ENCODE measurements around the gene PAIP2.

The PAIP2 gene

DNA sequence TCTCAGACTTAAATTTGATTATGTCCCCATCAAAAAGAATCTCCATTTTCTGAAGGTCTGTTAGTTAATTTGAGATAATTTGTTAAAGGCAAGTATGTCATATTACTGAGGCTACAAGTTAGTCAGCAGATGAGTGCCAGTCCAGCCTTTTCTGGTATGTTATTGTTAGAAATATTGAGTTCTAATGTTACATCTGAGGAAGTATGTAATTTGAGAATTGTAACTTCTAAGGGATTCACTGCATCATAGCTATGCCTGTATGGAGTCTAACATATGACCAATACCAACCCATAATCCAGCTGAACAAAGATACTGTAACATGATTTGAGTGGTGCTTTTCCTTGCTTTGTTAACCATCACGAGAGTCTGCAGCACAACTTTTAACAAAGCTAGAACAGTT, 27.5 kb downstream of the PAIP2 start:
- TF ChIP-seq, protein P1, sequence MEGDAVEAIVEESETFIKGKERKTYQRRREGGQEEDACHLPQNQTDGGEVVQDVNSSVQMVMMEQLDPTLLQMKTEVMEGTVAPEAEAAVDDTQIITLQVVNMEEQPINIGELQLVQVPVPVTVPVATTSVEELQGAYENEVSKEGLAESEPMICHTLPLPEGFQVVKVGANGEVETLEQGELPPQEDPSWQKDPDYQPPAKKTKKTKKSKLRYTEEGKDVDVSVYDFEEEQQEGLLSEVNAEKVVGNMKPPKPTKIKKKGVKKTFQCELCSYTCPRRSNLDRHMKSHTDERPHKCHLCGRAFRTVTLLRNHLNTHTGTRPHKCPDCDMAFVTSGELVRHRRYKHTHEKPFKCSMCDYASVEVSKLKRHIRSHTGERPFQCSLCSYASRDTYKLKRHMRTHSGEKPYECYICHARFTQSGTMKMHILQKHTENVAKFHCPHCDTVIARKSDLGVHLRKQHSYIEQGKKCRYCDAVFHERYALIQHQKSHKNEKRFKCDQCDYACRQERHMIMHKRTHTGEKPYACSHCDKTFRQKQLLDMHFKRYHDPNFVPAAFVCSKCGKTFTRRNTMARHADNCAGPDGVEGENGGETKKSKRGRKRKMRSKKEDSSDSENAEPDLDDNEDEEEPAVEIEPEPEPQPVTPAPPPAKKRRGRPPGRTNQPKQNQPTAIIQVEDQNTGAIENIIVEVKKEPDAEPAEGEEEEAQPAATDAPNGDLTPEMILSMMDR (conservative IDR thresholded peaks at IDR 0.05; ENCODE audit: low read length): no peak
- no peak overlapping the region for H3K4me3 ChIP-seq (ENCODE audit: low read length)
- no peak for DNase-seq (ENCODE audit: low read depth)

DNA sequence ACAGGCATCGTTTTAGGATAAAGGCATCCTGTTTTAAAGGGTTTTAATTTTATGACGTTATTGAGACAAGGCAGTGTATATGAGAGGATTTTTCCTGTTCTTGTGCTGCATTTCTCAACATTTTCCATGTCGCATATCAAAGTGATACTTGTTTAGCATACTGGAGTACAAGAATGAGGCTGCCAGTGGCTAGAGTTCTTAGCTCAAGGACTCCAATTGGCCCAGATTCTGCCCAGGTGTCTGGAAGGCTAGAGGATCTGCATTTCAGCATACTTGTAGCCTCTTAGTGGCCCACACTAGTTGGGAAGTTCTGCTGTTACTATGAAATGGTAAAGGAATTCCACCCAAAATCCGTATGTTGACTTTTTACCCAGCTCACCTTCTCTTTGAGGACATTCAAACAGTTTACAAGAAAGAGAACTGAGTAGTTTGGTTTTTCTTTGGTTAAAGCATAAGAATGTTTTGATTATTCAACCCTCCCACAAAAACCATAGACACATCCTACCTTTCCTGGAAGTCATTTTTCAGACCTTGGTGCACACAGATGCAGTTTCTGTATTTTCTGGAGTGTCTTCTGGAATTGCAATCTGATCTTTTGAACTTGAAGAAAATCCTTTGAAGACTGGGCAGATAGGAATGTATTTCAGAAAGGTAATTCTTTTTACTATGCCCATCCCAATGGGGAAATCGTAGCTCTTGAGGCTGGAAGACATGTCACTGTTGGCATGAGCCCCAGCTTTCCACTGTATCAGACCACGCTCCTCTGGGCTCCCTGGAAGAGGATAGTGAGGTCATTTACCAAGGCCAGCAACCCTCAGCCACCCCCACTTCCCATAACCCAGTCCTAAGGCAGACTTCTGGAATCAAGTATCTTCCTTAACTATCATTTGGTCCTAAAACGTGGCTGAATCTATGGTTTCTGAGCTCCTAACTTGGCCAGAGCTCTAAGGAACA, 30.1 kb downstream of the PAIP2 start:
- TF ChIP-seq, protein P1 (conservative IDR thresholded peaks at IDR 0.05; ENCODE audit: low read length): no peak
- no peak for DNase-seq (ENCODE audit: low read depth)
- no peak overlapping the region for H3K4me3 ChIP-seq (ENCODE audit: low read length)

DNA sequence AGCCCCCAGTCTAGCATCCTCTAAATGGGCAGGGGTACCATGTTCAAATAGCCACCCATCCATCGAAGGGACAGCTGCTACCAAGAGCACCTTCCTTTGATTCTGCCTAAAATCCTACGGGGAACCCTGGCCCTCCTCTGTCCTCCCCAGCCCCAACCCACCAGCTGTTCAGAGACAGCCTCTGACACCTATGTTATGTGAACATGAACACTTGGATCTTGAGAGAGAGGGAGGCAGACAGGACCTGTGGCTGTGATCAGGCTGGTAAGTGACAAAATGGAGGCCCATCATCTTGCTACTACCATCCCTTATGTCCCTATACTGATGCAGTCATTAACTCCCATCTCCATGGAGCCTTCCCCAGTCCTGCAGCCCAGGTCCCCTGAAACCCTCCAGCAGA, 33.3 kb downstream of the PAIP2 start:
- no peak overlapping the region for H3K4me3 ChIP-seq (ENCODE audit: low read length)

DNA sequence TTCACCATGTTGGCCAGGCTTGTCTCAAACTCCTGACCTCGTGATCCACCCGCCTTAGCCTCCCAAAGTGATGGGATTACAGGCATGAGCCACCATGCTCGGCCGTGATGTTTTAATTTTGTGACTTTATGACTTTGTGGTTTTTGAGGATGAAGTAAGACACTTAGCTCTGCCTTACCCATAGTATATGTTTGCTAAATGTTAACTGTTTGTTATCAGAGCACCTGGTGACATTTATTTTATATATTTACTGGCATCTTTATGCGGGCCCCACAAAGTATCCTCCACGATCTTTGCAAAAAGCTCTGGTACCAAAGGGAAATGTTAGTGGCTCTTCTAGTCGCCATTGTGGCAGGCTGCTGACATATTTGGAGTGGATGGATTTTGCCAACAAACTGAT, 34.7 kb downstream of the PAIP2 start:
- TF ChIP-seq, protein P1 (conservative IDR thresholded peaks at IDR 0.05; ENCODE audit: low read length): no peak
- no peak overlapping the region for H3K4me3 ChIP-seq (ENCODE audit: low read length)
- DNase-seq (ENCODE audit: low read depth): no peak

More for the DNA sequence above, 33.3 kb downstream of the PAIP2 start:
- TF ChIP-seq, protein P1 (conservative IDR thresholded peaks at IDR 0.05; ENCODE audit: low read length): no peak
- DNase-seq (ENCODE audit: low read depth): no peak

DNA sequence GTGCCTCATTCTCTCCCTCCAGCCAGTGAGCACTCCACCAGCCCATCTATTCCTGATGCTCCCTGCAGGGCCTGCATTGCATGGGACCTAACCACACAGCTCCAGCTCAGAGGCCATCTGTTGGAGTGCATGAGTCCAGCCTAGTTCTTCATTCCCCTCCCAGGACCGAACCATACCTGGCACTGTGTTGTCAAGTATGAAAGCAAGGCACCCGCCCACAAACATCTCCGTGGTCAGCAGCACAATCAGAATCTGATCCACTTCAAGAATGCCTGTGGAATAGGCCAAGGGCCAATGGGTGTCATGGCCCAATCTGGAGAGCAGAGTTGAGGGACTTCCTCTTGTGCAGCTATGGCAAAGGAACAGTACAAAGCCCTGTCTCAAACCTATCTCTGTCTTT, 35.6 kb downstream of the PAIP2 start:
- TF ChIP-seq, protein P1 (conservative IDR thresholded peaks at IDR 0.05; ENCODE audit: low read length): no peak
- no peak overlapping the region for H3K4me3 ChIP-seq (ENCODE audit: low read length)
- no peak for DNase-seq (ENCODE audit: low read depth)

DNA sequence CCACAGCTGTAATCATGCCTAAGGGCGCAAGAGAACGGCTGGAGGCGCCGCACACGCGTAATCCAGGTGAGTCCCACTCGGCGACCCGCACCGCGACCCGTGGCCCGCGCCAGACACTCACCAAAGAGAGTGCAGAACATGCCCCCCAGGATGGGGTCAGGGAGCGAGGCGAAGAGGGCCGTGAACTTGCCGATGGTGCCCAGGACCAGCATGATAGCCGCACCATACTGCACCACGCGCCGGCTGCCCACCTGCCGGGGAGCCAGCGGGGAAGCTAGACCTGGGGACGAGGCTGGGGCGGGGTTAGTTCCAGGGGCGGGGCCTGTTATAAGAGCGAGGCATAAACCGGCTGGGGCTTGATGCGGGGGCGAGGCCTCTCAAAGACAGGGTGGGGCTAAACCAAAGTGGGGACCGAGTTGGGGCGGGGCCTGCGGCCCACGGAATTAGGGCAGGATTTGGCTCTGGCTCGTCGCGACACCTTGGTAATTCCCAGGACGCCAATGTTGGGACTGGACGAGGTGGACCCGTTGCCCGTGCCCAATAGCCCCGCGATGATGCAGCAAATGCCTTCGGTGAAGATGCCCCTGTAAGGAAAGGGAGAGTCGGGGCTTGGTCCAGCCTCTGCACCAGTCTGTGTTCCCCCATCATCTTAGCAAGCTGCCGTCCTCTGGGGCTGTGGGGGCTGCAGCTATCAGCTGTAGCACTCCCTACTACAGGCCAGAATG, 36.6 kb downstream of the PAIP2 start:
- no peak overlapping the region for H3K4me3 ChIP-seq (ENCODE audit: low read length)
- TF ChIP-seq, protein P1 (conservative IDR thresholded peaks at IDR 0.05; ENCODE audit: low read length): no peak
- no peak for DNase-seq (ENCODE audit: low read depth)

All from AG10803 (cell line).